Psoas muscle (tissue), 8 donors: ENCODE results near the gene SPSB1. TPM values are rescaled to one million over a fixed set of nuclear protein-coding genes. Genes with fewer than 3 reads are reported as not detected.
A peak's percentile ranks its signal among the peaks of the same experiment; 100 is the strongest.

Source experiments
- ATAC-seq, 4 donors: fragments of 200-7000 bp; cut with Tn5 transposase; one replicate each; pipeline ENCODE4 v1.9.1; 2020; ENCODE audit warnings: moderate library complexity in 3 of 4, mild to moderate bottlenecking in 2 of 4
- DNase-seq, 2 donors: peaks; one replicate each; pipeline ENCODE4 v3.0.0-alpha.2; 2020
- H3K27ac ChIP-seq: fragments of 200-600 bp; one replicate; pipeline ENCODE4 v1.8.0; 2022
- H3K27me3 ChIP-seq, 3 donors: fragments of 200-600 bp in 1 of 3; one replicate each; pipeline versions ENCODE4 v1.6.1 to v1.8.0; 2013 to 2022; ENCODE audit warnings: low read length in 2 of 3, mild to moderate bottlenecking in 2 of 3, moderate library complexity in 1 of 3; ENCODE audit not compliant: insufficient read depth in 3 of 3
- H3K36me3 ChIP-seq, 2 donors: fragments of 200-600 bp in 1 of 2; one replicate each; pipeline versions ENCODE4 v1.6.1 to v1.8.0; 2013 to 2022; ENCODE audit warnings: low read depth in 1 of 2, mild to moderate bottlenecking in 1 of 2, moderate library complexity in 1 of 2; ENCODE audit not compliant: insufficient read depth in 1 of 2
- H3K4me1 ChIP-seq: fragments of 200-600 bp; one replicate; pipeline ENCODE4 v1.8.0; 2022
- H3K4me3 ChIP-seq: fragments of 200-600 bp; one replicate; pipeline ENCODE4 v1.8.0; 2022; ENCODE audit warnings: mild to moderate bottlenecking
- H3K9me3 ChIP-seq: fragments of 200-600 bp; one replicate; pipeline ENCODE4 v1.8.0; 2022
- WGBS, 3 donors: extraction: QIAGEN DNeasy Blood & Tissue Kit; methylation state at CpG; one replicate each; pipeline versions ENCODE4 v1.1.6 to v1.1.7; 2013; 5-methylcytosine and 5-hydroxymethylcytosine counted together
- intact Hi-C, 2 donors: fragments of 100-400 bp; cut with DNase I; formaldehyde crosslinking; loops; one replicate each; pipeline versions ENCODE4 v1.11.0 to v1.14.2; 2022
- polyA plus RNA-seq, 3 donors: library from polyadenylated mRNA; stranded (reverse); fragments of 200-250 nt; gene quantifications; one replicate each; pipeline ENCODE4 v1.2.3, GENCODE V29; 2013
- total RNA-seq, 4 donors: library from RNA; stranded (reverse); fragmentation: NEBNext Ultra II Directional in 2 of 4; extraction: Animal tissue kit (Norgen Biotek cat#: 25700) in 2 of 4; gene quantifications; one replicate each; pipeline versions ENCODE4 v1.2.1 to v1.2.4, GENCODE V29; 2021 to 2023
- TF ChIP-seq, protein P1 (sequence below): fragments of 200-600 bp; IDR thresholded peaks from one replicate; pipeline ENCODE4 v1.8.0; 2022; ENCODE audit warnings: antibody characterized with exemption
- donor health status: healthy with polysubstance abuse.
- donor health status: DM: no; HTN: no; CAD: no; lungs with moderate emphysema.
- donor health status: Bipolar disorder and iron deficiency.
- donor health status: healthy.
- donor health status: DM: yes; HTN: yes; CAD: no.
- donor health status: DM: no; HTN: no; CAD: no.
- donor health status: DM: no; HTN: no; CAD: no.
- donor health status: DM: yes; HTN: yes; CAD: no.

SPSB1 gene
- total and polyA plus RNA-seq, 7 donors = 12.0 to 60.7 (median 31.3) TPM

DNA sequence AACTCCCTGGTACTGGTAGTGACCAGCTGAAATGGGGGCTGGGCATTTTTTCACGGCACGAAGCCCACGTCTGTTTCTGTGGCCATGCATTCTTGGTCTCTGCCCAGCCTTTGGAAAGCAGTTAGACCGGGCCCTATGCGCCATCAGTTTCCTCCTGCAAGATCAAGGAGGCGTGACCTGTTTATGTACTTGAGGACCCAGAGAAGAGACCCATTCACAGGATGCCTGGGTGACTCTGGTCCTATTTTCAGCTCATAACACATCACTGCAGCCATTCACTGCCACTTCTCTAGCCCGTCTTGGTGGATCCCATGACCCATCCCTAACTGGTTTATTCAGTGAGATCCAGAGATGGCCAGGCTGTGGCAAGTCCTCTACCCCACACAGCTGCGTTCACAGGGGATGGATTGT, 70.4 kb downstream of the SPSB1 start:
- intact Hi-C loops = no loop called here

DNA sequence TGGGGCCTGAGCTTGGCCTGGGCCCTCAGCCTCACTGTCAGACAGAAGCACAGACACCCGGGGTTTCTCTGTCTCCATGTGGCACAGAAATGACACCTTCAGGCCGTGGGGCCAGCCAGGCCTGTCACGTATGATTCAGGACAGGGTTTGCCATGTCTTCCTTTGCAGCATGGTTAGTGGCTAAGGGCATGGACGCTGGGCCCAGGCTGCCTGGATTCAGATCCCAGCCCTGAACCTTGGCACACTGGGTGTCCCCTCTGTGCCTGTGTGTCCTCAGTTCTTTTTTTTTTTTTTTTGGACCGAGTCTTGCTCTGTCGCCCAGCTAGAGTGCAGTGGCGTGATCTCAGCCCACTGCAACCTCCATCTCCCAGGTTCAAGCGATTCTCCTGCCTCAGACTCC, 73.6 kb downstream of the SPSB1 start:
- 90 to 93% (median 92%) methylated on average over 8 of the region's 8 CpGs for WGBS, 3 donors
- TF ChIP-seq, protein P1, sequence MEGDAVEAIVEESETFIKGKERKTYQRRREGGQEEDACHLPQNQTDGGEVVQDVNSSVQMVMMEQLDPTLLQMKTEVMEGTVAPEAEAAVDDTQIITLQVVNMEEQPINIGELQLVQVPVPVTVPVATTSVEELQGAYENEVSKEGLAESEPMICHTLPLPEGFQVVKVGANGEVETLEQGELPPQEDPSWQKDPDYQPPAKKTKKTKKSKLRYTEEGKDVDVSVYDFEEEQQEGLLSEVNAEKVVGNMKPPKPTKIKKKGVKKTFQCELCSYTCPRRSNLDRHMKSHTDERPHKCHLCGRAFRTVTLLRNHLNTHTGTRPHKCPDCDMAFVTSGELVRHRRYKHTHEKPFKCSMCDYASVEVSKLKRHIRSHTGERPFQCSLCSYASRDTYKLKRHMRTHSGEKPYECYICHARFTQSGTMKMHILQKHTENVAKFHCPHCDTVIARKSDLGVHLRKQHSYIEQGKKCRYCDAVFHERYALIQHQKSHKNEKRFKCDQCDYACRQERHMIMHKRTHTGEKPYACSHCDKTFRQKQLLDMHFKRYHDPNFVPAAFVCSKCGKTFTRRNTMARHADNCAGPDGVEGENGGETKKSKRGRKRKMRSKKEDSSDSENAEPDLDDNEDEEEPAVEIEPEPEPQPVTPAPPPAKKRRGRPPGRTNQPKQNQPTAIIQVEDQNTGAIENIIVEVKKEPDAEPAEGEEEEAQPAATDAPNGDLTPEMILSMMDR = no peak
- DNase-seq = no peak

More for the DNA sequence above, 70.4 kb downstream of the SPSB1 start:
- DNase-seq (no peak), ATAC-seq (peak; percentile 86 to 98 (median 94))
- H3K4me1 ChIP-seq = peaks cover 33% of the 10 kb centered on the region
- WGBS, 3 donors = 43 to 78% (median 56%) methylated on average over 8 of the region's 8 CpGs
- TF ChIP-seq, protein P1 = no peak
- no peaks in the 10 kb centered on the region for H3K9me3 ChIP-seq
- no peaks in the 10 kb centered on the region for H3K27me3 ChIP-seq
- H3K27ac ChIP-seq = peak overlapping the region; percentile 75
- H3K4me3 ChIP-seq = no peak overlapping the region
- peaks cover 0 to 19% of the 10 kb centered on the region in 2 donors for H3K36me3 ChIP-seq

DNA sequence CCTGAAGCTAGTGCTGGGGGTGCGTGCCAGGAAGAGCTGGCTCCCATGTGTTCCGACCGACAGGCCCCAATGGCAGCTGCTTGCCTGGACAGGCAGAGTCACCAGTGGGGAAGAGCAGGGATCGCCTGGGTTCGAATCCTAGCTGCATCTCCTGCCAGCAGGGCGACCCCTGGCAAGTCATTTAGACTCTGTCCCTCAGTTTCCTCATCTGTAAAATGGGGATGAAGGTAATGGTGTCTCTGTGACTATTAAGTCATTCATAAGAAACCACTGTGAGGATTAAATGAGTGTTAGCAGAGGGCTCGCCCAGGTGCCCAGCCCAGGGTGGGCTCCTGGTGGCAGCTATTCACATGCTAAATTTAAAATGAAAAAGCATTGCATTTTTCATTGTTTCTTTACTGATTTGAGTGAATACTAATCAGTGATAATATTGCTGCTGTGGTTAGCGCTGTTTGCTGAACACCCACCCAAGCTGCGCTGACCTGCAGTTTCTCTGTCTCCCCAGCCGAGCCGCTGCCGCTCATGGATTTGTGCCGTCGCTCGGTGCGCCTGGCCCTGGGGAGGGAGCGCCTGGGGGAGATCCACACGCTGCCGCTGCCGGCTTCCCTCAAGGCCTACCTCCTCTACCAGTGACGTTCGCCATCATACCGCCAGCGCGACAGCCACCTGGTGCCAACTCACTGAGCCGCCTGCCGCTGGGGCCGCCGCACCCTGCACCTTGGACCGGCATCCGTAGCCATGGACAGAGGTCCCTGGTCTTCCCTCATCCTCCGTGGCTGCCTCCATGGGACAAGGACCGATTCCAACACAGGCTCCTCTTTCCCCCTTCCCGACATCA, 74.5 kb downstream of the SPSB1 start:
- ATAC-seq = no peak
- peaks cover 32% of the 10 kb centered on the region for H3K4me1 ChIP-seq
- H3K9me3 ChIP-seq = no peaks in the 10 kb centered on the region
- H3K36me3 ChIP-seq = peaks cover 0 to 20% of the 10 kb centered on the region in 2 donors
- intact Hi-C loops = loop anchor here in 1 of 2 donors (5.0 kb wide), 1 partner anchor 65 kb away; no protein-coding TSS in a partner anchor
- TF ChIP-seq, protein P1 = no peak
- no peak overlapping the region for H3K4me3 ChIP-seq
- no peak overlapping the region for H3K27ac ChIP-seq
- no peak for DNase-seq
- H3K27me3 ChIP-seq = no peaks in the 10 kb centered on the region
- WGBS, 3 donors = 94 to 96% (median 95%) methylated on average over 34 of the region's 34 CpGs

More for the DNA sequence above, 73.6 kb downstream of the SPSB1 start:
- intact Hi-C loops = loop anchor here in 1 of 2 donors (5.0 kb wide), 1 partner anchor 64 kb away; no protein-coding TSS in a partner anchor
- Histone ChIP-seq H3K27me3 (no peaks in the 10 kb centered on the region), H3K4me3 (no peak overlapping the region), H3K27ac (no peak overlapping the region), H3K9me3 (no peaks in the 10 kb centered on the region), H3K4me1 (peaks cover 37% of the 10 kb centered on the region), H3K36me3 (peaks cover 0 to 20% of the 10 kb centered on the region in 2 donors)
- ATAC-seq = no peak

DNA sequence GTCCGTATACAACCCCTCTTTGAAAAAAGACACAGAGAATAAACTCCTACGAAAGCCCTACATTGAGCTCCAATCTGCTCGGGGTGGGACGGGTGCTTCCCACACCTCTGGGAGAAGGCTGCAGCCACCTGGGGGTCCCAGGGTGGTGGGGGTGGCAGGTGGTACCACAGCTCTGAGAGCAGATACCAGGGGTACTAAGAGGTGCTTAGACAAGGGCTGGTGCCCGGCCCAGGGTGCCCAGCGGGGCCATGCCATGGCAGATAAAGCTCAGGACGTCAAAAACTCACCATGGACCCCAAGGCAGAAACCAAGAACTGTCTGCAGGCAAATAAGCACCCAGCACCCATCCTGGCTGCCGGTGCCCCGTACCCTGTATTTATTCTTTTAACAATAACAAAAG, 75.1 kb downstream of the SPSB1 start:
- ATAC-seq (no peak), DNase-seq (no peak)
- TF ChIP-seq, protein P1 = no peak
- Histone ChIP-seq H3K27me3 (no peaks in the 10 kb centered on the region), H3K27ac (no peak overlapping the region), H3K36me3 (peaks cover 0 to 20% of the 10 kb centered on the region in 2 donors), H3K9me3 (no peaks in the 10 kb centered on the region), H3K4me1 (peaks cover 25% of the 10 kb centered on the region), H3K4me3 (no peak overlapping the region)
- intact Hi-C loops = loop anchor here in 1 of 2 donors (5.0 kb wide), 1 partner anchor 66 kb away; no protein-coding TSS in a partner anchor
- 84 to 91% (median 85%) methylated on average over 9 of the region's 9 CpGs for WGBS, 3 donors
